Activated CD8-positive, alpha-beta memory T cell treated with anti-CD3 and anti-CD28 coated beads, Interleukin-2, amount 10 ng/mL, durations not matched to agents 7 days and 5 days (primary cell): ENCODE measurements around the gene PCDH9. TPM values are rescaled to one million over a fixed set of nuclear protein-coding genes. Genes with fewer than 3 reads are reported as not detected.

ENCODE experiments used
- ATAC-seq: fragments of 150-1000 bp; cut with Tn5 transposase; one replicate; pipeline ENCODE4 v1.10.0; 2021; ENCODE audit warnings: moderate library complexity
- CTCF ChIA-PET: fragments of 350-600 bp; sonication (Branson Sonifier 250); formaldehyde crosslinking; loops from one replicate; lab custom pipeline; 2021; ENCODE audit warnings: antibody characterized with exemption; lab: Charles Lee
- DNase-seq: peaks from one replicate; pipeline ENCODE4 v3.0.0-alpha.2; 2020
- H3K27ac Mint-ChIP-seq: one replicate; pipeline ENCODE4 v1.8.0; 2021; ENCODE audit warnings: mild to moderate bottlenecking, mixed read lengths
- H3K27me3 Mint-ChIP-seq: one replicate; pipeline ENCODE4 v1.8.0; 2021; ENCODE audit warnings: mixed read lengths
- H3K36me3 Mint-ChIP-seq: one replicate; pipeline ENCODE4 v1.8.0; 2021; ENCODE audit warnings: mild to moderate bottlenecking, mixed read lengths
- H3K4me1 Mint-ChIP-seq: one replicate; pipeline ENCODE4 v1.8.0; 2021; ENCODE audit warnings: mixed read lengths
- H3K4me3 Mint-ChIP-seq: one replicate; pipeline ENCODE4 v1.8.0; 2021; ENCODE audit warnings: mild to moderate bottlenecking, moderate library complexity, mixed read lengths
- H3K9me3 Mint-ChIP-seq: one replicate; pipeline ENCODE4 v1.8.0; 2022; ENCODE audit warnings: low read depth, mixed read lengths
- total RNA-seq, 2 experiments: library from RNA; stranded (reverse); gene quantifications; one replicate each; pipeline ENCODE4 v1.2.3, GENCODE V29; 2021

The PCDH9 gene
- total RNA-seq, 2 experiments from 2014 or later: 0.14 to 0.15 TPM

DNA sequence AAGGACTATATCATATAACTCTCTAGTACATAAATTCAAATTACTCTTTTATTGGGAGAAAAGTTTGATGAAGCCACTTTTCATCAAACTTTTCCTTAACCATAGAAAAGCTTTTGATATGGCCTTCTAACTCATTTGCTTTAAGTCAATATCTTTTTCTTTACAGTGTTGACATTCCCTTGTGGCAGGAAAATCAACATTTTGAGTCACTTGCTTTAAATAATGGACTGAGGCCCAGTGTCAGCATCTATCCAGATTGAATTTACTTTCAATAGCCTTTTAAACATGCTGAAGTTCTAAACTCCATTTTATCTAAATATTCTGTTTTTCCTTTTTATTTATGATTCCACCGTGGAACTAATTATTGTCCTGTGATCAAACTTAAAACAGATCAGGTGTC is 62.7 kb downstream of the PCDH9 start:
- H3K9me3 Mint-ChIP-seq: no peaks in the 10 kb centered on the region
- no peaks in the 10 kb centered on the region for H3K36me3 Mint-ChIP-seq
- no peak overlapping the region for H3K27ac Mint-ChIP-seq
- no peaks in the 10 kb centered on the region for H3K4me1 Mint-ChIP-seq
- ATAC-seq: no peak
- DNase-seq: no peak
- no peak overlapping the region for H3K4me3 Mint-ChIP-seq
- CTCF ChIA-PET: no interaction called here
- H3K27me3 Mint-ChIP-seq: no peaks in the 10 kb centered on the region

DNA sequence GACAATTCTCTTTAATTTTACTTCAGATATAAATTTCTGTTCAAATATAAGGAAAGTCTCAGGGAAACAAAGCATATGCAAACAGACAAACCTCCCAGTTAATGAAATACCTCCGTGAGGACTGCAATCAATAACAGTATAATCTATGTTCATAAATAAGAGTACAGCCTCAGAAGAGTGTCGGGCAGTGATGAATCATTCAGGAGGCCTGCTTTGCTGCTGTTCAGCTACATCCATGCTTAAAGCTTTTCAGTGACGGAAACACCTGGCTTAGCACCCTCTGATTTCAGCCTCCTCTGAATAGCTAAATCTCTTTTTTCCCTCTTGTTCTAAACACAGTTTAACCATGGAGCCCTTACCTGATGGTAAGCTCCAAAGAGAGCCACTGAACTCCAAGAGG is 69.0 kb downstream of the PCDH9 start:
- no peaks in the 10 kb centered on the region for H3K27me3 Mint-ChIP-seq

DNA sequence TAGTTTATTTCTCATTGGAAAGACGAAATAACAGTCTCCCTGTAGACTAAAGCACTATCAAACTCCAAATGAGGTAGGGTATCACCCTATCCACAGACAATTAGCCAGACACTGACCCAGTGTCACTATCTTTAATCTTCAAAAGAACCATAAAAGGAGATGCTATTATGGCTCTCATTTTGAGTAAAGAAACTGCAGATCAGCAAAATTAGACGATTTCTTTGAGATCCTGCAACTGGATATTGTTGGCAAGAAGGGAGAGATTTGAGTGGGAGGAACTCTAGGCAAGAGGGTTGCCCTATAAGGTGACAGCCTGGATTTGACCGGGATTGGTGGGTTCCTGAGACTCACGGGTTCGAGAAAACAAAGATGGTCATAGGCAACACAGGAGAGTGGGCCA is 71.2 kb downstream of the PCDH9 start:
- peaks cover 3% of the 10 kb centered on the region for H3K9me3 Mint-ChIP-seq
- H3K27me3 Mint-ChIP-seq: no peaks in the 10 kb centered on the region
- ATAC-seq: no peak
- H3K27ac Mint-ChIP-seq: no peak overlapping the region
- H3K36me3 Mint-ChIP-seq: no peaks in the 10 kb centered on the region
- H3K4me3 Mint-ChIP-seq: no peak overlapping the region
- DNase-seq: no peak
- CTCF ChIA-PET: no interaction called here
- H3K4me1 Mint-ChIP-seq: no peaks in the 10 kb centered on the region

More for the DNA sequence above, 69.0 kb downstream of the PCDH9 start:
- CTCF ChIA-PET: no interaction called here
- DNase-seq: no peak
- no peak for ATAC-seq
- peaks cover 1% of the 10 kb centered on the region for H3K9me3 Mint-ChIP-seq
- H3K36me3 Mint-ChIP-seq: no peaks in the 10 kb centered on the region
- H3K4me1 Mint-ChIP-seq: no peaks in the 10 kb centered on the region
- H3K27ac Mint-ChIP-seq: no peak overlapping the region
- H3K4me3 Mint-ChIP-seq: no peak overlapping the region

GRCh38 chr13:67156723-67157060 is 73.4 kb downstream of the PCDH9 start:
- CTCF ChIA-PET: no interaction called here
- peaks cover 5% of the 10 kb centered on the region for H3K9me3 Mint-ChIP-seq
- ATAC-seq (no peak), DNase-seq (no peak)
- H3K27ac Mint-ChIP-seq: no peak overlapping the region
- H3K36me3 Mint-ChIP-seq: no peaks in the 10 kb centered on the region
- H3K27me3 Mint-ChIP-seq: no peaks in the 10 kb centered on the region
- H3K4me3 Mint-ChIP-seq: no peak overlapping the region
- no peaks in the 10 kb centered on the region for H3K4me1 Mint-ChIP-seq

DNA sequence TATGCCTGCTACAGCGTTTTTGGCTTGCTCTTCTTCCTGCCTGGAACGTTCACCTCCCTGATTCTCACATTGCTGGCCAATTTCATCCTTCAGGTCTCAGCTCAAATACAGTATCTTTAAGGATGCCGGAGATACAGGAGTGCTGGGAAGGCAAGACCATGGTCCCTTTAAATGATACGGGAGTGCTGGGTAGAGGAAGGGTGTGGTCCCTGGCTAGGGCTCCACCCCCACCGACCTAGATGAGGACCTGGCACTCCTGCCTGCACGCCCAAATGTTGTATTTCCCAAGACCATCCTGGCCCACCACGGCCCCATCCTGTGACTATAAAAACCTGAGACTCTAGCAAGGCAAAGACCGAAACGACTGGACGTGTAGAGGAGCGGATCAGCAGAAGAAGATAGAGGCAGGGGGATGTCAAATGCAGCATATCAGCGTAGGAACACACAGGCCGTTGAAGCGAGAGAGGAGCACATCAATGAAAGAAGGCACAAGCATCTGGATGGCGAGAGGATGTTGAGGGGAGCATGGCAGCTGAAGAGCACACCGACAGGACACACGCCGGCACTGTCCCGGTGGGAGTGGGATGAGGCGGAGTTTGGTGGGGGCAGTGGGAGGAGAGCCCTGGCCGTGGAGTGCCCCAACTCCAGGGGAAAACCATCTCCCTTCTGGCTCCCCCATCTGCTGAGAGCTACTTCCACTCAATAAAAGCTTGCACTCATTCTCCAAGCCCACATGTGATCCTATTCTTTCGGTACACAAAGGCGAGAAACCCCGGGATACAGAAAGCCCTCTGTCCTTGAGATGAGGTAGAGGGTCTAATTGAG is 74.0 kb downstream of the PCDH9 start:
- CTCF ChIA-PET: no interaction called here
- no peak overlapping the region for H3K27ac Mint-ChIP-seq
- H3K9me3 Mint-ChIP-seq: peaks cover 5% of the 10 kb centered on the region
- H3K36me3 Mint-ChIP-seq: no peaks in the 10 kb centered on the region
- DNase-seq (no peak), ATAC-seq (no peak)
- H3K4me3 Mint-ChIP-seq: no peak overlapping the region
- no peaks in the 10 kb centered on the region for H3K4me1 Mint-ChIP-seq
- no peaks in the 10 kb centered on the region for H3K27me3 Mint-ChIP-seq

DNA sequence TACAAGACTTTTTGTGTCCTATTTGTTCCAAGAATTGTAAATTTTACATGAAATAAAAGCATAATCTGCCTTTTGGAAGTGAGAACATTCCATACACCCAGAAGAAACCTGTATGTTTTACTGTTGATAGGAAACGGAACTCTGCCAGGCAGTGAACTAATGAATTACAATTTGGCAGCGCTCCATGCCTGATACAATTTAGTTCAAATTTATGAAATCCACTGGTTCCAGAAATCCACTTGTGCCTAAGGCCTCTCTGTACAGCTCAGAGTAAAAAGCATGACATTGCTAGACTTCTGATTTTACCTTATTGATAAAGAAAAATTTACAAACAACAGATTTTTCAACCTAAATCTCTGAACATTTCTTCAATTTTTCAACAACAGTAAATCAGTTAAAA is 78.1 kb downstream of the PCDH9 start:
- DNase-seq (no peak), ATAC-seq (no peak)
- CTCF ChIA-PET: no interaction called here
- Mint-ChIP-seq H3K27me3 (no peaks in the 10 kb centered on the region), H3K36me3 (no peaks in the 10 kb centered on the region), H3K4me1 (no peaks in the 10 kb centered on the region), H3K4me3 (no peak overlapping the region), H3K9me3 (peaks cover 5% of the 10 kb centered on the region), H3K27ac (no peak overlapping the region)

- H3K4me1 Mint-ChIP-seq: no peaks in the 10 kb centered on the region
- no peak overlapping the region for H3K4me3 Mint-ChIP-seq
- peaks cover 5% of the 10 kb centered on the region for H3K9me3 Mint-ChIP-seq
- no peak overlapping the region for H3K27ac Mint-ChIP-seq
- H3K36me3 Mint-ChIP-seq: no peaks in the 10 kb centered on the region
- DNase-seq (no peak), ATAC-seq (no peak)
- H3K27me3 Mint-ChIP-seq: no peaks in the 10 kb centered on the region
- CTCF ChIA-PET: no interaction called here
Measured at GRCh38 chr13:67151652-67152051, 78.5 kb downstream of the PCDH9 start.

DNA sequence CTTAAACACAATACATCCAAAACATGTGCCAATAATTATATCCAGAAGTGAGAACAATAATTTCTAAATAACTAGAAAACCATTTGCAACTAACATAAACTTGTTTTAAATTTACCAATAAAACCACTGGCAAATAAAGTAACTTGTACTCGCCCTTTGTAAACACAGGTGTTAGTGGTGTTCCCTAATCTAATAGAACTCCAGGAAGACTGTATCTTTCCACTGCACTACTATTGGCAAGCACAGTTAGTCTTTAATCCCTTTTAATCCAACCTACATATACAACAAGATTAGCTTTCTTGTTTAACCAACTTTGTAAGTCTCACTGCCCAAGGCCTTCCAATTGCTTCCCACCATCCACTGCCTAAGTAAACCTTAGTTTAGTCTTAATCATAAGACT is 79.5 kb downstream of the PCDH9 start:
- no peak overlapping the region for H3K4me3 Mint-ChIP-seq
- no peak for DNase-seq

DNA sequence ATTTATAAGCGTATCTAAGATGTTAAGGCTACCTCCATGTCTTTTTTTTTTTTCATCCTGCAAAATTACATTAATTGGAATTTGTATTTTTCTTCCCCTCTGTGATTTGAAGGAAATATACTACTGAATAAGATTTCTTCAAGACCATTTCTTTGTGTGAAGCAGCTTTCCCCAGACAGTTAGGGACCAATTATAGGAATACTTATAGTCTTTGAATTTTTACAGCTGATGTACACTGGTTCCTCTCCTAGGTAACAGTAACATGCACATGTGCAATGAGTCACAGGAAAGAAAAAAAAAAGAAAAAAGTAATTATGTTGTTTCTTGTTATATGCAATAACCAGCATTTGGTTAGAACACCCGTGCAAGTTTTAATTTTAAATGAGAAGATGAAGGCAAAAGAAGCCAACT is 82.0 kb downstream of the PCDH9 start:
- DNase-seq (no peak), ATAC-seq (no peak)
- CTCF ChIA-PET: no interaction called here
- Mint-ChIP-seq H3K9me3 (peaks cover 2% of the 10 kb centered on the region), H3K4me1 (no peaks in the 10 kb centered on the region), H3K4me3 (no peak overlapping the region), H3K27me3 (no peaks in the 10 kb centered on the region), H3K27ac (no peak overlapping the region), H3K36me3 (no peaks in the 10 kb centered on the region)

More for the DNA sequence above, 79.5 kb downstream of the PCDH9 start:
- no peaks in the 10 kb centered on the region for H3K36me3 Mint-ChIP-seq
- CTCF ChIA-PET: no interaction called here
- no peaks in the 10 kb centered on the region for H3K4me1 Mint-ChIP-seq
- no peaks in the 10 kb centered on the region for H3K27me3 Mint-ChIP-seq
- peaks cover 2% of the 10 kb centered on the region for H3K9me3 Mint-ChIP-seq
- ATAC-seq: no peak
- no peak overlapping the region for H3K27ac Mint-ChIP-seq

- Mint-ChIP-seq H3K36me3 (no peaks in the 10 kb centered on the region), H3K27me3 (no peaks in the 10 kb centered on the region), H3K9me3 (no peaks in the 10 kb centered on the region), H3K27ac (no peak overlapping the region), H3K4me3 (no peak overlapping the region), H3K4me1 (no peaks in the 10 kb centered on the region)
- CTCF ChIA-PET: no interaction called here
- ATAC-seq (no peak), DNase-seq (no peak)
Measured at GRCh38 chr13:67147342-67148133, 82.6 kb downstream of the PCDH9 start.

DNA sequence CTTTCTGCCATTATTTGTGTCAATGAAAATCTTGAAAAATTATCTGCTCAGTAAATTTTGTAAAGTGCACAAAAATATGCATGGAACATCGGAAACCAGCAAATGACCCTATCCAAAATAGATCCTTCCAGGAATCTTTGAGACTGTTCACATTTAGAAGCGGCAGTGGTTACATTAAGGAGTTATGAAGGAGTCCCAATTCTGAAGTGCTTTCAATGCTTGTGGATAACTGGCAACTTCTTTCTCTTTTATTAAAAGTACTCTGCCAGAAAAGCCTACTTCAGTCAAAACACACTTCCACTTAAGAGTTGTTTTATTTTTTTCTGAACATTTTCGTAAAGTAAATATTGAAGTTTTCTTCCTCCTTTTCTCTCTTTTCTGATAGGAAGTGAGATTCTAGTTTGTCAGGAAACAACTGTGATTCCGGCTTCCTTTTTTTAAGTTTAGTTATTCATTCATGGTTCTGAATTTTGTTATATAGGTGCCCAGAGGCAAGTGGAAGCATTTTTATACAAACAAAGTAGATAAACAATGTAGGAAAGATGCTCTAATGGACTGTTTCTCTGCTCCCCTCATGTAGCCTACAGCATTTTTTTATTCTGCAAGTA is 83.5 kb downstream of the PCDH9 start:
- no peaks in the 10 kb centered on the region for H3K36me3 Mint-ChIP-seq
- CTCF ChIA-PET: no interaction called here
- H3K9me3 Mint-ChIP-seq: no peaks in the 10 kb centered on the region
- DNase-seq (no peak), ATAC-seq (no peak)
- no peak overlapping the region for H3K27ac Mint-ChIP-seq
- H3K27me3 Mint-ChIP-seq: no peaks in the 10 kb centered on the region
- H3K4me1 Mint-ChIP-seq: no peaks in the 10 kb centered on the region
- H3K4me3 Mint-ChIP-seq: no peak overlapping the region

DNA sequence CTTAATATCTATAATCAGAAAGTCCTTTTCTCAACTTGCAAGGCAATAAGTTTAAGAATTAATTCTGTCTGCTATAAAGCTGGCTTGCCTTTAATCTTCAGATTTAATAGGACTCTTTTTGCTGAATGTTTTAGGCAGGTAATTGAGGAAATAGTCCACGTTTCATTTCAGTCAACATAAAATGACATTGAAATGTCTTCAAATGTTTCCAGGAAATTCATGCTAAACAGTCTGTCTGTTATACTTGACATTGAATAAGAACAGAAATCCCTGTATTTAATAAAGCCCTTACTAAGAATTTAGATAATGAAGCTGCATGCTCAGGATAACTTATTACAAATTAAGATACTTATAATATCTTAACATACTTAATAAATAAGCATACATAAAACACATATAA is 84.2 kb downstream of the PCDH9 start:
- DNase-seq (no peak), ATAC-seq (no peak)
- no peak overlapping the region for H3K27ac Mint-ChIP-seq
- H3K4me1 Mint-ChIP-seq: no peaks in the 10 kb centered on the region
- H3K27me3 Mint-ChIP-seq: no peaks in the 10 kb centered on the region
- CTCF ChIA-PET: no interaction called here
- no peak overlapping the region for H3K4me3 Mint-ChIP-seq
- H3K9me3 Mint-ChIP-seq: no peaks in the 10 kb centered on the region
- H3K36me3 Mint-ChIP-seq: no peaks in the 10 kb centered on the region

DNA sequence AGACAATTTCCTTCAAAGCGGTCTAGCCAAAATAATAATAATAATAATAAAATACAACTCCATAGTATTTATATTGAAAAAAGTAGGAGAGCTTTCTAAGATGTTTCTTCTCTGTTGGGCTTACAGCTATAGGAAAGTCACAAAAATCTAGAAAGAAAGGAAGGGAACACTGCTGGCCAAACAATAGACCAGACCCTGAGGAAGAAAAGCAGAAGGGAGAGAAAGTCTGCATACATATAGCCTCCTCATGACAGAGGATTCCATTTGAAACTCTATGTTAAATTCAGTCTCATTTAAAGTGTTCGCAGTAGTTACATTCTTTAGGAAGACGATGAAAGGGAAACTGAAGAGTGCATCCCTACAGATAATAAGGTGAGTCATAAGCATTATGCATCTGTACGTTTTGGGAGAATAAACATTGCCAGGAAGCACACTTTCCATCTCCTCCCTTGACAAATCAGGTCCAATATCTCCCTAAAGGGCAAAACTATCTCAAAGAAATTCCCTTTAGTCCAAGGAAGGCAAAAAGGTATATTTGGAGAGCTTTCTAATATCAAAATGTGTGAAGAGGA is 86.5 kb downstream of the PCDH9 start:
- ATAC-seq: no peak
- Mint-ChIP-seq H3K27me3 (no peaks in the 10 kb centered on the region), H3K36me3 (no peaks in the 10 kb centered on the region), H3K4me3 (no peak overlapping the region), H3K27ac (no peak overlapping the region), H3K9me3 (no peaks in the 10 kb centered on the region), H3K4me1 (no peaks in the 10 kb centered on the region)
- DNase-seq: no peak
- CTCF ChIA-PET: no interaction called here
